ENCODE measurements around the gene ZNG1A.
A peak's percentile ranks its signal among the peaks of the same experiment; 100 is the strongest.
"Not testable (repeated sequence)": the region's sequence is repeated elsewhere in the genome, so short reads cannot be mapped to it uniquely, and the experiment has no call there.

Gene ZNG1A

DNA sequence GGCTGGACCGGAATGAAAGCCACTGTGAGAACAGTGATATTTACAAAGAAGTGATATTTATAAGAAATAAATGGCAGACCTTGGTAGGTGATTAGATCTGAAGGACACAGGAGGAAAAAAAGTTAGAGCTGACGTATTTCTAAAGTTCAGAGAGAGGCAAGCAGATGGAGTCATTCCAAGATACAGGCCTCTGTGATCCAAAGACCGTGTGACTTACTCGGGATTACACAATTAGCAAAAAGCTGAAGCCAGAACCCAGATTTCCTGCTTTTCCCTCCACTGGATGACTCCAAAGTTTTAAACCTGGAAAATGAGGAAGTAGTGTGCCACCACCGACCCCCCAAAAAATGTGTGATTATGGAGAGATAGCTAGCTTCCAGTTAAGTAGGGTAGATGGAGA, 32.7 kb upstream of the ZNG1A start:
- TF ChIP-seq CTCF (IDR thresholded peaks at IDR 0.05; ENCODE audit: control insufficient read depth, extremely low read depth, insufficient read depth) = no peak
- DNase-seq (ENCODE audit: low read depth) = no peak
- no peak overlapping the region for H3K4me3 ChIP-seq (ENCODE audit: low read depth, low read length)

GRCh38 chr9:211036-211435, 32.2 kb upstream of the ZNG1A start:
- DNase-seq (ENCODE audit: low read depth) = no peak
- TF ChIP-seq CTCF (IDR thresholded peaks at IDR 0.05; ENCODE audit: control insufficient read depth, extremely low read depth, insufficient read depth) = no peak
- H3K4me3 ChIP-seq (ENCODE audit: low read depth, low read length) = no peak overlapping the region

DNA sequence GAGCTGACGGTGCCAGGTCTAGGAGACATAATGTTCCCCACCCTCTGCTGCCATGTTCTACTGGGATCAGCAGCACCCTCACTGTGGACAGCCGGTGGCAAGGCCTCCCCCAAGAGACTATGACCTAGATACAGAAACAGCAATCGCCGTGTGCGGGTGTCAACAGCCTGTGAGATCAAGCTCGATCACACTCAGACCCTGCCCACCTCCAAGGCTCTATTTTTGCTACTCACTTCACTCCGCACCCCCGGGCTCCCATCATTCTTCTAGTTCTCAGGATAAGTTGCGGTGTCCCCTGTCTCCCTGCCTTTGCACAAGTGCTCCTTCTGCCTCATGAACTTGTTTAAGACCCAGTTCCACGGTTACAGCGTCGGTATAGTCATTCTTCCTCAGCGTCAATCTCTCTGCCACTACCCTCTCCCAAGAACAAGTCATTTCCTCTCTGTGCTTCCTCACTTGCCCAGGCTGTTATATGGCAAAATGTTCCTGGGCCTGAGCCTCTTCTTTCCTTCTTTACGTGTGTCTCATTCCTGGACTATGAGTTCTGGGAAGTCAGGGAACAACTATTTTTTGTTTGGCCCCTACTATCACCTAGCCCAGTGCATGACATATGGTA, 30.4 kb upstream of the ZNG1A start:
- DNase-seq (ENCODE audit: low read depth) = no peak
- TF ChIP-seq CTCF (IDR thresholded peaks at IDR 0.05; ENCODE audit: control insufficient read depth, extremely low read depth, insufficient read depth) = no peak
- no peak overlapping the region for H3K4me3 ChIP-seq (ENCODE audit: low read depth, low read length)

- no peak overlapping the region for H3K4me3 ChIP-seq (ENCODE audit: low read depth, low read length)
- no peak for TF ChIP-seq CTCF (IDR thresholded peaks at IDR 0.05; ENCODE audit: control insufficient read depth, extremely low read depth, insufficient read depth)
- no peak for DNase-seq (ENCODE audit: low read depth)
Measured at GRCh38 chr9:206481-206880, 27.6 kb upstream of the ZNG1A start.

DNA sequence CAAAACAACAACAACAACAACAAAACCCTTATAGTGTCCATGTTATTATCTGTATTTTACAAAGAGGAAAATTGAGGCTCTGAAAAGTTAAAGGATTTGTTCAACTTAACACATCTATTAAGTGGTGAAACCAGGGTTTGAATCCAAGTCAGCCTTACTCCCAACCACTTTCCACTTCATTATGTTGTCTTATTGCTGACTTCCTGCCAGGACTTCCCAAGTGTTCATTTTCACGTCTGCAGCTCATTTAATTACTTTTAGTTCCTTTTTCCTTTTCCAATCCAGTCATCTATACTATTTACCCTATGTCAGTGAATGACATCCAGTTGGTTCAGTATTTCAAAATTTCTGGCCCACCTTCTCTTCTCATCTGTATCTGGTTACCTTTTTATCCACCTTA, 20.7 kb upstream of the ZNG1A start:
- DNase-seq (ENCODE audit: low read depth) = not testable (repeated sequence)

GRCh38 chr9:178140-178825, 573 bp downstream of the ZNG1A start:
- H3K4me3 ChIP-seq (ENCODE audit: low read depth, low read length) = peak overlapping the region; percentile 50
- DNase-seq (ENCODE audit: low read depth) = not testable (repeated sequence)

More for the DNA sequence above, 20.7 kb upstream of the ZNG1A start:
- H3K4me3 ChIP-seq (ENCODE audit: low read depth, low read length) = not testable (repeated sequence)

GRCh38 chr9:169757-170156, 9.1 kb downstream of the ZNG1A start:
- not testable (repeated sequence) for DNase-seq (ENCODE audit: low read depth); H3K4me3 ChIP-seq (ENCODE audit: low read depth, low read length)

GRCh38 chr9:159871-160270, 19.0 kb downstream of the ZNG1A start:
- not testable (repeated sequence) for H3K4me3 ChIP-seq (ENCODE audit: low read depth, low read length); DNase-seq (ENCODE audit: low read depth)

DNA sequence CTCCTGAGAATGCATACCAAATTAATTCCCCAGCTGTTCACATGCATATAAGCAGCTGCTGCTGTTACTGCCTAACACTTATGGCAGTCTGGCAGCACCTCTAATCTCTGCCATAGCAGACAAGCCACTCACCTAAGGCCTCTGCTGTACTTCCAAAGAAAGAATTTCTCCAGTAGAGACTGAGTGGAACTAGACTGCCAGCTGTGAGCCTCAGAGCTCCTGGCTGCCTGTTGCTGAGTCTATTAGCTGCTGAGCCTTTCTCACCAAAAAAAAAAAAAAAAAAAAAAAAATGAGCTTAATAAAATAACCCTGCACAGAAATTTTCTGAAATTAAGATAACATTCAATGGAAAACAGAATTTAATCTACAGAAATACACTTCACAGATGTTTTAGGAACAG, 27.7 kb downstream of the ZNG1A start:
- not testable (repeated sequence) for DNase-seq (ENCODE audit: low read depth); H3K4me3 ChIP-seq (ENCODE audit: low read depth, low read length)

DNA sequence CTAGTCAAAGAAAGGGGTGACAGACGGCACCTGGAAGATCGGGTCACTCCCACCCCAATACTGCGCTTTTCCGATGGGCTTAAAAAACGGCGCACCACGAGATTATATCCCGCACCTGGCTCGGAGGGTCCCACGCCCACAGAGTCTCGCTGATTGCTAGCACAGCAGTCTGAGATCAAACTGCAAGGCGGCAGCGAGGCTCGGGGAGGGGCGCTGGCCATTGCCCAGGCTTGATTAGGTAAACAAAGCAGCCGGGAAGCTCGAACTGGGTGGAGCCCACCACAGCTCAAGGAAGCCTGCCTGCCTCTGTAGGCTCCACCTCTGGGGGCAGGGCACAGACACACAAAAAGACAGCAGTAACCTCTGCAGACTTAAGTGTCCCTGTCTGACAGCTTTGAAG, 39.0 kb downstream of the ZNG1A start:
- DNase-seq (ENCODE audit: low read depth); H3K4me3 ChIP-seq (ENCODE audit: low read depth, low read length): not testable (repeated sequence)

- not testable (repeated sequence) for H3K4me3 ChIP-seq (ENCODE audit: low read depth, low read length); DNase-seq (ENCODE audit: low read depth)
Measured at GRCh38 chr9:117995-118467, 60.8 kb downstream of the ZNG1A start, which contains the start of gene FOXD4. Gene FOXD4, minus strand, starts transcription at chr9:118417. Its CDS starts 298 bp downstream, at chr9:118119.

DNA sequence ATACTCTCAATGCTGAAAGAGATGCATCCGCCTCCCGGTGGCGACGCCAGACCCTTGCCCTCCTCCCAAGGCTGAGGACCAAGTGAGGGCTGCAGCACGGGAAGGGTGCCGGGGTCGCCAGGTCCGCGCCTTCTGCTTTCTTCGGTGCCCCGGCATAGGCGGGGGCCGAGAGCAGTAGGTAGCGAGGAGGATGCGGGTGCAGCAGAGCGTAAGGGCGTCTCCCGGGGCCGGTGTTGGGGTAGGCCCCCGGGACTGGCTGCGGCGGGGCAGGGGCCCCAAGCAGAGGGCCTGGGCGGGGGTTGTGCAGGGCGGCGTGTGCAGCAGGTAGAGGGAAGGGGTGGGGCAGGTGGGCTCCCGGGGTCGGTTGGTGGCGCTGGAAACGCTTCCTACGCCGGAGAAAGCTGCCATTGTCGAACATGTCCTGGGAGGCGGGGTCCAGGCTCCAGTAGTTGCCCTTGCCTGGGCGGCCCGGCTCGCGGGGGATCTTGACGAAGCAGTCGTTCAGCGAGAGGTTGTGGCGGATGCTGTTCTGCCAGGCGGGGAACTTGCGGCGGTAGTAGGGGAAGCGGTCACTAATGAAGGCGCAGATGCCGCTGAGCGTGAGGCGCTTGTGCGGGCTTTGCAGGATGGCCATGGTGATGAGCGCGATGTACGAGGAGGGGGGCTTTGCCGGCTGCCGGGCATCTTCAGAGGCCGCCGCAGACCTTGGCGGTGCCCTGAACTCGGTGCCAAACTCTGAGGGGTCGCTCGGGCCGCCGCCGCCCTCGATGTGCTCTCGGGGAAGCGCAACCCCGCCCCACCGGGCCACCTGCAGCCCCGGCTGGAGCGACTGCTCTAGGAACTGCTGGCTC, 61.5 kb downstream of the ZNG1A start:
- not testable (repeated sequence) for H3K4me3 ChIP-seq (ENCODE audit: low read depth, low read length); DNase-seq (ENCODE audit: low read depth)

GRCh38 chr9:116239-117077, 62.4 kb downstream of the ZNG1A start:
- not testable (repeated sequence) for H3K4me3 ChIP-seq (ENCODE audit: low read depth, low read length); DNase-seq (ENCODE audit: low read depth)

Measured in LNCaP clone FGC (cell line).